HG02884 (cell line): ENCODE data around the gene HPSE2.

Source experiments
- ATAC-seq: cut with Tn5 transposase; IDR thresholded peaks from one replicate; pipeline ENCODE4 v1.9.1; 2021; ENCODE audit warnings: mild to moderate bottlenecking, moderate library complexity; ENCODE audit not compliant: unreplicated experiment

Gene HPSE2

DNA sequence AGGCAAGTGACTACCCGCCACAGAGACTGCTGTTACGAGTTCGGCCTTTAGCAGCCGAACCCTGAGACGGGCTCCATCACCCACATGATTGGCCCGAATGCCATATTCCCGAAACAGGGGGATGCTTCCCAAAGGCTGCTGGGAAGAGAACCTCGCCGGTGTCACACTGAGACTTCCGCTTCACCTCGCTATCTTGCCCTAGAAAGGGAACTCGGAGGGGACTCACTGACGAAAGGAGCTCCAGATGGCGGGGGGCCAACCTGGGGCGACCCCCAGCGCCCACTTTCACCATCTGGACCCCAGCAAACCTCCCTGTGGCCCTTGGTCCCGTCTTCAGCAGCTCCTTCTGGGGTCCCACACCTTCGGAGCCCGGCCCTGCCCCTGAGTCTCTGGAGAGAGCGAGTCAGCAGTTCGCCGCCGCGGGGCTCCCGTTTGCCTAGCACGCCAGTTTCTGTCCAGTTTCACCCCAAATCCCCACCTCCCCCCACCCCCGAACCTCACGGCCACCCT lies 789.4 kb downstream of the HPSE2 start:
- peak; percentile 39 for ATAC-seq

DNA sequence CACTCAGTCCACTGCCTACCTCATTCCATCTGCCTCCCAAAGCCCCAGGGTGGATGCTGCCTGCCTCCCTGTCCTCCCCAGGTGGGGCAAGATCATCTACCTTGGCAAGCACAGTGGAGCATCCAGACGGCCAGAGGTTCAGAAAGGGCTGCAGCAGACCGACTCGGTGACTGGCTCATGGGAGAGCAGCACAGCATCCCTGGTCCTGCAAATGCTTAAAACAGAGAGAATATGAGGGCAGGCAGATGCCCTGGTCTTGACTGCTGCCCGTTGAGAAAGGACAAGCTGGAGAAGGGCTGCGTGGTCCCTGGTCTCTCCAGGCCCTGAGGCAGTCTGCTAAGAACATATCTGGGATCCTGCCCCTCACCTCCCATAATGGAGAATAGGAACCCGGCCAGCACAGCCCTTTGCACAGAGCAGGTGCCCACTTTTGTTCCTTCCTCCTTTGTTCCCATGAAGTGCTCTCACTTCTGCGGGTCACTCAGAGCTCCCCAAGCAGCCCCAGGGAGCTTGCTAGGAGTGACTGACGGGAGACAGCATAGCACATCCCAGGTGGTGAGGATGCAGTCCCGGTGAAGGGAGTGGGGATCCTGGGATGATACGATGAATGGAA lies 790.3 kb downstream of the HPSE2 start:
- ATAC-seq, result no peak

DNA sequence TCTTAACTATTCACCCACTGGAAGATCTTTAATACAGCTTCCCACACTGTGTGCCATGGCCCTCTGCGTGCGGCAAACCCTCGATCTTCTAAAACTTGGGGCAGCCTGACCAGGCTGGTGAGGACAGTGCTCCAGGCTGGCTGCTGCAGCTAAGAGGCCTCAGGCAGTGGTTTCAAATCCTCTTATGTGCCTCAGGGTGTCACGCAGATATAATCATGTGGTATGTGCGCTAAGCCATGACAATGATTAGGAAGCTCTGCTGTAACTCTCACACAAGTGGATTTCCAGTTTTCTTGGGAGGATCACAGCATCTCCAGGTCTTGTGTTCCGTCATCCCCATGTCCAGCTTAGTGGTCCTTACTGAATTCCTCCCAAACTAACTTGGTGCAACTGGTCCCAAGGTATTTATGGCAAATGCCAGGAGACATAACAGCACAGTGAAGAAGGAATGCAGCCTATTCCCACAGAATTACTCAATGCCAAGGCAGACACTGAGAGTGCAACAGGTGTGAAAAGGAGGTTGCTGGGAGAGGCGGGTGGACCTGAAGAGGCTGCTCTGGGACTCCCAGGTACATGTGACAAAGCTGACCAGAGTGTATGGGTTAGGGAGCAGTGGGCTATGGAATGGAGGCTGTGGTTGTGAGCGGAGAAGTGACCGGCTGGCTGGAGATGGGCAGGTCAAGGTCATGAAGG lies 791.2 kb downstream of the HPSE2 start:
- peak; percentile 31 for ATAC-seq

DNA sequence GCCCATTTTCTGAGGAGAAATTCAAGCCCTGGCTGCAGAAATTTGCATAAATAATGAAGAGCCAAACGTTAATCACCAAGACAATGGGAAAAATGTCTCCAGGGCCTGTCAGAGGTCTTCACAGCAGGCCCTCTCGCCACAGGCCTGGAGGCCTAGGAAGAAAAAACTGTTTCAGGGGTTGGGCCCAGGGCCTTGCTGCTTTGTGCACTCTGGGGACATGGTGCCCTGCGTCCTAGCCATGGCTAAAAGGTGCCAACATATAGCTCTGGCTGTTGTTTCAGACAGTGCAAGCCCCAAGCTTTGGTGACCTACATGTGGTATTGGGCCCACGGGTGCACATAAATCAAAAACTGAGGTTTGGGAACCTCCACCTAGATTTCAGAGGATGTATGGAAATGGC lies 796.9 kb downstream of the HPSE2 start:
- ATAC-seq, result no peak

DNA sequence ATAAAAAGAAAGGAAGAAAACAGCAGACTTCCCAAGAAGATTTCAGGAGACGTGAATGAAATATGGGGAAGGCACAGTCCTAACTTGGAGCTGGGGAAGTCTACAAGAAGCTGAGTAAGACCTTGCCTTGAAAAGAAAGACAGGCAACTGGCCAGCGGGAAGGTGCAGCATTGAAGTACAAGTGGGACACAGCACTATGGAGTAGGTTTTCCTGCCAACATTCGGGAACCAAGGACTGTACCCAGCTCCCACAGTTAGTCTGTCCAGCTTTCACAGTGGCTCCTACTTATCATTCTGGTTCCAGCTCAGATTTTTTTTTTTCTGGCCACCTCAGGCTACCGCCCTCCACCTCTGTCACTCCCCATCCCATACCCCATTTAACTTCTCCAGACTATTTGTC lies 798.9 kb downstream of the HPSE2 start:
- ATAC-seq, result no peak

DNA sequence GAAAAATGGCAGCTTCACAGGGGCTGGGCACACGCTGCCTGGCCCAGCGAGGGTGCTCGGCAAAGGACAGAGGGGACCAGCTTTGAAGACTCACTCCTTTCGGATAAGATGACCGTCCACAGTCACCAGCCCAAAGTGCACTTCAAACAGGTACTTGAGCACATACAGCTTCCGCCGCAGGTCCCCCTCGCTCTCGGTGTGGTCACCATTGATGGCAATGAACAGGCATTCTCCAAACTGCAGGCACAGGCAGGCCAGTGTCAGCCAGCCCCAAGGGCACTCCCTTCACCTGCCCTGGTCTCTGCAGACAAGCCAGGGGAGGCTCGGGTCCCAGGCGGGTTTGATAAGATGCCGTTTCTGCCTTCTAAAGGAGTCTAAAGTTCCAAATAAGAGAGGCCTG lies 800.5 kb downstream of the HPSE2 start:
- no peak for ATAC-seq

DNA sequence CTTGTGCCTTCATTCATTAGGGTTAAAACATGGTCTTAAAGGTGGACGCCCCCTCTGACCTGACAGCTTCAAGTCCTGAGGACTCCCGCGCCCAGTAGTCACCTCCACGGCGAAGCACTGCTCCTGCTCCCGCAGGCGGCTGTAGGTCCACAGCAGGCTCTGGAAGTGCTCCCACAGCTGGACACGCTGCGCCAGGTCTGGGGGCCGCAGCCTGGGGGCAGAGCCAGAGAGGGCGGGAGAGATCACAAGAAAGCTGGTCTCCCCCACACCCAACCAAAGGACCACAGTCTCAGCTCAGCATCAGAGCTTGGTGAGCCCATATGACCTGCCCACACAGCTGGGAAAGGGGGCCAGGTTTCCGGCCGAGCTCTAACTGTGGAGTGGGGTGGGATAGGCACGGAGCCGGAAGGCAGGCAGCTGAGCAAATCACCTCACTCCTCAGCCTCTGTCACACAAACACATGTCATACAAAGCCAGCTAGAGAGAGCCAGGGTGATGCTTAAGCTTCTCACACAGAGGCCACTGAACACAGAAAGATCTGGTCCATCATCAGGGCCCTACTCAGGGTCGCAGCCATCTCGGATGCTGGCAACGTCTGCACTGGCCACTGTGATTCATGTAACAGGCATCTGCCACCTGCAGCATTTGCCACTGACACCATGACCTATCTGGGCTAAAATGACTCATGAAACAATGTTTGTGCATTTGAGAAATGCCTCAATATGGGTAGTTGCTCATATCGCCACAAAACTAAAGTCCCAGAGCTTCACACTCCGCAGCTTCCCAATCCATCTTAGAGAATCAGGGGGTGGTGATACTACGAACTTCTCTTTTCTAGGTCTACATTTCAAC lies 801.5 kb downstream of the HPSE2 start:
- no peak for ATAC-seq

DNA sequence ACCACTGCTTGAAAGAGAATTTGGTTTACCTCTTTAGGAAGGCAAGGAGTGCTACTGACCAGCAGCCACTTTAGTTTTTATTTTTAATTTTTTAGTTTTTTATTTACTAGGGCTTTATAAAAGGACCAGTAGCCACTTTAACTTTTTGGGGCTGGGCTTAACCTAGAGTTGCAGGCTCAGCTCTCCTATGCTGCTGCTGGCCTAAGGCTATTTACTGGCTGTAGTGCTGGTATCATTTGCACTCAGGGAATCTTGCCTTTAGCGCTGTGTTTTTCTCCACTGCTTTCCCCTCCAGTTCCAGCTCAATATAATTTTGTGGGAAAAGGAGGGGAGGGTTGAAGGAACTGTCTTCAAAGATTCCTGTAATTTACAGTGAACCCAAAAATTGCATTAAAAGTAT lies 802.3 kb downstream of the HPSE2 start:
- no peak for ATAC-seq

DNA sequence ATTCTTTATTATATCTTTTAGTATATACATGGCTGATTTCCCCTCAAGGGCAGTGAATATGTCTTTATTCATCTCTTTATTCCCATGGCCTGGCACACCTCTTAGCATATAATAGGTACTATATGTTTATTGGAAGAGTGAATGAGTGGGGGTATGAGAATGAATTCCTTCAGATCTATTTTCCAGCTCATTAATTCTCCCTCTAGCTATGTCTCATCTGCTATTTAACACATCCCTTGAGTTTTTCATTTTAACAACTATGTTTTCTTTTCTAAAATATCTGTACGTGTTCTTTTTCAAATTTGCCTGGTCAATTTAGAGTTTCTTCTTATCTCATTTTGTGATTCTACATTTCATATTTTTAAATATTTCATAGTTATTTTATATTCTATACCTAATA lies 803.3 kb downstream of the HPSE2 start:
- no peak for ATAC-seq

DNA sequence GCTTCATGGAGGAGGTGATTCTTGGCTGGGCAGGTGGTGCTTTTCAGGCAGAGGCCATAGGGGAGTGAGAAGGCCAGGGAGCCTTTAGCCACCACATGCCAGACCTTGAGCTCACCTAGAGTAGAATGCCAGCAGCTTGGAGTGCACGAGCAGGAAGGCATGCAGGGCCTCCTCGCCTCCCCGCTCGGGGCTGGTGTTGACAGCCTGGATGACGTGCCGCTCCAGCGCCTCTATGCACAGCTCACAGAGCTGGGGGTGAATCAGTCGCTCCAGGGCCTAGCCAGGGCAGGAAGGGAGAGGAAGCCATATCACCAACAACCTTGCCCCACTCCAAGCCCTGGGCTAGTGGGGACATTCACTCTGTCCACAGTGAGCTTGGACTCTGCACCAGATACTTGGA lies 804.6 kb downstream of the HPSE2 start:
- ATAC-seq, result no peak

DNA sequence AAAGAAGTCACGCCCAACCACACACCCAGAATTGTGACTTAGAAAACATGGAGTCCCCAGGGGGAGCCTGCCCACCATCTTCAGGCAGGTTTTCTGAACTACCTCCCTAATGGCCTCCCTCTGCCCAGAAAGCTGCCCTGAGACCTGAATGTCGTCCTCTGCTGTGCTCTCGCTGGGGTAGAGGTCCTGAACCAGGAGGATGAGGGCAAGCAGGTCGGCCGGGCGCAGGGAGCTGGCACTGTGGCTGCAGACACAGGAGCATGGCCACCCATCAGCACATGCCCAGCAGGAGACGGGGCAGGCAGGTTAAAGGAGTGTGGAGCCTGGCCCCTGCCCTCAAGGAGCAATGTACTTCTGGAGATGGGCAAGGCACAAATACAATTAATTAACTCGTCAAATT lies 805.2 kb downstream of the HPSE2 start:
- no peak for ATAC-seq

DNA sequence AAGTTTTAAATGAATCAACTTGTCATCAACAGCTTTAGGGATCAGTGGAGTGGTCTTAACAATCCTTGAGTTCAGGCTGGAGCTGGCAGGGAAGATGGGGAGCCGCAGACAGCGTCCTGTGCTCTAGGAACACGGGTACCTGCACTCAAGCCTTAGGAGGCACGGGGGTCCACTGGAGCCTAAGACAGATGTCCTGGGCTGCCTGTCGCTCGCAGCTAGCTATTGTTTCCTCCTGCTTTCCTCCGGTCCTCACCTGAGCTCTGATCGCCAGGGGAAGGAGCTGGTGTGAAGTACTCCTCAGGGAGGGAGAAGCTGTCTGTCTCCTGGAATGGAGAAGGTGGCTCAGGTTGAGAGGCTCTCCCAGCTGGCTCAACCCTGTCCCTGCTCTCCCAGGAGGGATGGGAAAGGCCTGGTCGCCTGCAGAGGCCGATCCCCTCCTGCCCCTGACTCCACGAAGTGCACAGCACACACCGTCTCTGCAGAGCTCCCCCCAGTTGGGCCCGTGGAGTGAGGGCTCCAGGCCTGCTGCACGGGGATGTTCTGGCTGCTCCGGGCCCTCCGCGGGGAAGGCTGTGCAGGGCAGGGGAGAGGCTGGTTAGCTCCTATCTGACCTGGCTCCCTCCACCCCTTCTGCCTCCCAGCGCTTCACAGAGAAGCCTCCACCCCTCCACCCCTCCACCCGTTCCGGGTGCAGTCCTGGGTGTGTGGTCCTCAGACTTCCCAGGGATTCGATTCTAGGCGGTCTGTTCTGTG lies 806.2 kb downstream of the HPSE2 start:
- ATAC-seq, result no peak

DNA sequence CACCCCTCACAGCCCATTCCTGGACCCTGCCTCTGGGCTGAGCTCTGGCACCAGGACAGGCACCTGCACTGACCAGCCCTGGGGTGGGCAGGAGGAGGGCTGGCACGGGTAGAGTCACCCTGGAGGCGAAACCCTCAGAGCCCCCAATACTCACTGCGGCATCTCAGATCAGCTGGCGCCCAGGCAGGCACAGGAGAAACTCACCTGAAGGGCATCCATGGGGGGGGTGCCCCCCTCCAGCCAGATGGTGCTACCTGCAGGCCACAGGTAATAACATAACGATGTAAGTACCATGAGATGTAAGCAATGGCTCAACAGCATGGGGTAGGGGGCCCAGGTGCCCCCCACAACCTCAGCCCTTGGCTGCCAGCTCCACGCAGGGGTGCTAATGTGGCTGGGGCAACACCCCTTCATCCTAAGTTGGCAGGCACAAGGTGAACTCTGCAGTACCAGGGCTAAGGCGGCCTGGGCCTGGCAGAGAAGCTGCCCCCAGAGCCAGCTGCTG lies 808.6 kb downstream of the HPSE2 start:
- no peak for ATAC-seq

DNA sequence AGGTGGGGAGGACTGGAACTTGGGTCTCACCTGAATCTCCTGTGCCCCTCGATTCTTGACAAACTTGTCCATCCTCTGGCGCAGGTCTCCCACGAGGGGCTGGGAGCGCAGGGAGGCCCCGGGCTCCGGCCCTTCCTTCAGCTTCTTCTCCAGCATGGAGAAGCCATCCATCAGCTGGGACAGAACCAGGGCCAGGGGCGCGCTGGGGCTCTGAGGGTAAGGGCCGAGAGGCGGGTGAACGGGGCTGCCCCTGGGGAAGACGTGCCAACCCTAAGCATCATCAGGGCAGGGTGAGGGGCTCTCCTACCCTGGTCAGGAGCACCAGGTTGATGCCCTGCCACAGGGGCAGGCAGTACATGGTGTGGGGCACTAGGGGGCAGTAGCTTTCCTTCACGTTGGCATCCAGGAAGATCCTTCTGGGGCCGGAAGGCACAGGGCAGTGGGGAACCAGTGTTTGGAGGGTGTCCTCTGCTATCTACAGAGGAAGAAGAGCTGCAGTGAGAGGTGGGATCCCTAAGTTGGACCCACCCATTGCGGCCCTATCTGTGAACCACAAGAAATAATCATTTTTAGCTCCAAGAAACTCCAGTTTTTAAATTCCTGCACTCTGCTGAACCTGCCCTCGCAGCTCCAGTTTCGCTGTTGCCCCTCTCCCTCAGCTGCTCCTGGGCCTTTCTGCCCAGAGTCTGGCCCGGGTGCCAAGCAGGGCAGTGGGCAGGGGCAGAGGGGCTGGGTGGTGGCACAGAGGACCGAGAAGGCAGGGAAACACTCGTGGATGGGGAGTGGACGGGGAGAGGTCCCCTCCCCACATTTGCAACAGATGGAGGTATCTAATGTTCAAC lies 809.9 kb downstream of the HPSE2 start:
- peak; percentile 67 for ATAC-seq

DNA sequence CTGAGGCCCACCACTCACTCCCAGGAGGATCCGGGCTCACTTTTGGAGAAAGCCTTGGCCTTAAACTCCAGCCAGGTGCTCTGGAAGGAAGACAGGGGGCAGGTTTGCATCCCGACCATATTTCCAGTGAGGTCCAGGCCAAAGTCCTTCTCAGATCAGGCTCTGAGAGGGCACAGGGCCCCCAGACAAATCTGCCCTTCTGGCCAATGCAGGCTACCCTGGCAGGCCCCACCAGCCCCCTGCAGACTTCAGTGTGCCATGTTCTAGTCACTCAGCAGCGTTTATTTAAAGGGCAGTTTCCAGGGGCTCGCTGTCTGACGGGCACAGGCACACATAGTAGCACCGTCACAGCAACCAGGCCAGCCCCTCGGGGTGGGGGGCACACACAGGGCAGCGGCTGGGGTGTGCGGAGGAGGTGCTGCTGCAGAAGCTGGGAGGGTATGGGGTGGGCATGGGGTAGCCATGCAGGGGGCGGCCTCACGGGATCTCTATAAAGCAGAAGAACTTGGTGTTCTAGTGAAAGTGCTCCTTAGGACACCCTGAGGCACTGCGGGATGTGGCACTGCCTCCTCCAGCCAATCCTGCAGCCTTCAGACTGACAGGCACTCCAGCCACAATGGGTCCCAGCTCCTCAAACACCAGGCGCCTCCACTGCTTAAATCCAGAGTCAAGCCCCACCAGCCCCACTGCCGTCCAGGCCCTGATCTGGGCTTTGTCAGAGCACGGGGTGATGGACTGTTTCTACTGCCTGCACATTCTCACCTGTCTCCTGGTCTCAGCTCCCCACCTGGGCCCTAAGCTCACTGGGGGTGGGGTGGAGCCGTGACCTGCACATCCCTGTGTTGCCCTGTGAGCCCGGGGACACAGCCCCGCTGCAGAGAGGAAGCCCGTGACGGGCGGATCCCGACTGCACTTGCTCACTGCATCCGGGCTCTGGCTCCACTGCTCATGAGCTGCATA lies 811.1 kb downstream of the HPSE2 start:
- ATAC-seq, result no peak

DNA sequence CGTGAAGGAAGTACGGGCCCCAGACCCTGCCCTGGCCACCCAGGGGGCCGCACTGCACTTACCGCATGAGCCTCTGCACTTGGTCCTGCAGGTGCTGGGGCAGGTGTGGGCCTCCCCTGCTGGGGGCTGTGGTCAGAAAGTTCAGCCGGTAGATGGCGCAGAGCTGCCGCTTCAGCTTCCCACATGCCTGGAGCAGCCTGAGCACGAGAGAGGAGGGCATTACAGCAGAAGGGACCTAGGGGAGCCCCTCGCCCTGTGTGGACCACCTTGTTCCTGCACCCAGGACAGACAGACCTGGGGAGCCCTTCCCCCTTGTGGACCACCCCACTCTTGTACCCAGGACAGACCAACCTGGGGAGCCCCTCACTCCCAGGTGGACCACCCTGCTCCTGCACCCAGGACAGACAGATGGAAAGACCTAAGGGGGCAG lies 811.9 kb downstream of the HPSE2 start:
- ATAC-seq, result no peak

DNA sequence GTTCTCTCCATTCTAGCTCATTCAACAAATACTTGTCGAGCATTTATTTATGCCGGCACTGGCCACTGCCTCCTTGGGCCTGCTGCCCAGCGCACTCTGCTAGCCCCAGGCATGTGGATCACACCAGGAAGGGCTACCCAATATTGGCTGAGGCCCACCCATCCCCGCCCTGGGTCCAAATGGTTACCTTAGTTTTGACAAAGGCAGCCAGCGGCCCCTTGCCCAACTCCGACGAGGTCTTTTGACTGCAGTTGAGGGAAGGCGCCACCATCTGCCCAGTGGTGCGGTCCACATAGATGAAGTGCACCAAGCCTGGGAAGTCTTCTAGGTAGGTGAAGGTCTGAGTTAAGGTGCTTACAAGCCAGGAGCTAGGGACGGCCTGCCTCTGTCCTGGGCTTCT lies 813.5 kb downstream of the HPSE2 start:
- no peak for ATAC-seq

DNA sequence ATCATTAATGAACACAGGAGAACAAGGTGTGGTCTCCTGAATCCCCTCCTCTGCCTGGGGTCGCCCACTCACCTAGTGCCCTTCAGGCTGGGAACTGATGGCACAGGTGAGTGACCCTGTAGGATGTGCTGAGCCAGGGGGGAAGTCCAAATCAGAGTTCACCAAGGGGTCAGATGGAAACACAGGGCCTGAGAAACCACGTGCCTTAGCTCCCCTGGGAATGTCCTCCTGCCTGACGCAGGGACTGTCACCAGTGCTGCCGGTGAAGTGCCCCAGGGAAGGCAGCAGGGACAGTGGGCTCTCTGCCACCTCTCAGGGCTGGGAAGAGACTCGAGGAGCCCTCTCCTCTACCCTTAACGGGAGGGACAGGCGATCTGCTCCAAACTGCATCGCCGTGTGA lies 814.9 kb downstream of the HPSE2 start:
- no peak for ATAC-seq
